NOMO-1 (cell line): ENCODE results near the gene NTRK1.
A peak's percentile ranks its signal among the peaks of the same experiment; 100 is the strongest.

Experiments
- DNase-seq, 2 experiments: peaks; one replicate each; lab custom pipeline; 2025; ENCODE audit not compliant: unreplicated experiment in 2 of 2; lab: John Stamatoyannopoulos, UW

Gene NTRK1

DNA sequence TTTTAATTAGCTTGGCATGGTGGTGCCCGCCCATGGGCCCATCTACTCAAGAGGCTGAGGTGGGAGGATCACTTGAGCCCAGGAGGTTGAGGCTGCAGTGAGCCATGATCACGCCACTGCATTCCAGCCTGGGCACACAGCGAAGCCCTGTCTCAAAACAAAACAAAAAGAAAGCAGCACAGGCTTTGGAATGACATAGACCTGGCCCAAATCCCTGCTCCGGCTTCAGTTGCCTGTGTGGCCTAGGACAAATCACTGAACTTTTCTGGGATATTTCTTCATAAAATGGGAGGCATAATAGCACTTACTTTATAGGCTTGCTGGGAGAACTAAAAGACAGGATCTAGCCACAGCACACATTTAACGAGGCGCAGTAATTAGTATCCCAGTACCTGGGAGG, 35.3 kb downstream of the NTRK1 start:
- no peak for DNase-seq

- no peak for DNase-seq
Observed at GRCh38 chr1:156896490-156897033, 35.9 kb downstream of the NTRK1 start.

DNA sequence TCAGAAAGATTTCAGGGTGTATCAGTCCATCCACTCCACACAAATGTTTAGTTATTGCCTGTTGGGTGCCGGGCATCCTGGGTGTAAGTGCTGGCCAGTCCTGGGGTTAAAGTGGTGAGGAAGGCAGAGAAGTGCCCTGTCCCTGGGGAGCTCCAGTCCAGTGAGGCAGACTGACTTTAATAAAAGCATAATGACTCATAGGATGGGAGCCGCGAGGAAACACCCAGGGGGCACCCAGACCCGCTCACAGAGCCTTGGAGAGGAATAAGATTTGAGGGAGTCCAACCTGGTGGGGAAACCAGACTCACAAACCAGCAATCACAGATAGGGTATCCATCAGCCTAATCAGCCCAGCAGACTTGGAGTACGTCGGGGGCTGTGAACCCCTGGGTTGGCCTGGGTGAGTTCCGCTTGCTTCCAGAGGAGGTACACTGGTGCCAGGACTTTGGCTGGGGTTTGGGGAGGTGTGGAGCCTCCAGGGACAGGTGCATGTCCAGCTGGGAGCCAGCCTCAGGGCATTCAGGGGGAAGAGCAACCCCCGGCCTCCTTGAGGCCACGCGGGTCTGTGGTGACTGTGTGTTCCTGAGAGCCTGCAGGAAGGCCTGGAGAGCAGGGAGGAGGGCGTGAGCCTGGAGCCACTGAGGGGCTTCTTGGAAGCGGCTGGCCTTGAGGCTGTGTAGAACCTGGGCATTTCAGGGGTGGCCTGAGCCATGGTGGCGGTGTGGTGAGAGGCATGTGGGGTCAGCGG, 36.6 kb downstream of the NTRK1 start:
- DNase-seq = no peak

- peak; percentile 18 to 51 for DNase-seq
Observed at GRCh38 chr1:156898161-156898566, 37.5 kb downstream of the NTRK1 start.

DNA sequence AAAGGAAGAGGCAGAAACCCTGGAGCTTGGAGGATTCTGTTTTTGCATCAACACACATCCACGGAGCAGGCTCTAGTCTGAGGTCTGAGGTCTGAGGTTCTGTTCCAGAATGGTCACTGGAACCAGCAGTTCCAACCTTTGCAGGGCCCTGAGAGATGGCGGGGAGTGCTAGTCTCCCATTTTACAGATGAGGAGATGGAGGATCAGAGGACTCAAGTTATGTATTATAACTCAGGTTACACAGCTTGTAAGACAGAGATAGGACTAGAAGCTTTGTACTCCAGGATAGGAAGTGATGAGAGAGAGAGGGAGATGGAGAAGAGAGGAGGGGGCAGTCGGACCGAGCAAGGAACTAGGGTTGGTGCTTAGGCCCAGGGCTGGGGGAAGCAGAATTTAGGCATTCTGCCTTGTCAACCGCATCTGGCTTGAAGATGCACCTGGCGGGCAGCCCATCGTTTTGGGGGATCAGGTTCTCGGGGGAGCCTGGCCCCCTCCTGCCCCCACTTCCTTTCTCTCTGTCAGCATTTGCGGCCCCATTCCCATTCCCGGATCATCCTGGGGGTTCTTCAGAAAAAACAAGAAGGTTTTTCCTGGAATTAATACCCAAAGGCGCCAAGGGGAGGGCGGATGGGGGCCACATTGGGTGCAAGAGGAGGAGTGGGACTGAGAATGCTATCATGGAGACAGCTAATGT, 38.5 kb downstream of the NTRK1 start:
- DNase-seq = no peak

DNA sequence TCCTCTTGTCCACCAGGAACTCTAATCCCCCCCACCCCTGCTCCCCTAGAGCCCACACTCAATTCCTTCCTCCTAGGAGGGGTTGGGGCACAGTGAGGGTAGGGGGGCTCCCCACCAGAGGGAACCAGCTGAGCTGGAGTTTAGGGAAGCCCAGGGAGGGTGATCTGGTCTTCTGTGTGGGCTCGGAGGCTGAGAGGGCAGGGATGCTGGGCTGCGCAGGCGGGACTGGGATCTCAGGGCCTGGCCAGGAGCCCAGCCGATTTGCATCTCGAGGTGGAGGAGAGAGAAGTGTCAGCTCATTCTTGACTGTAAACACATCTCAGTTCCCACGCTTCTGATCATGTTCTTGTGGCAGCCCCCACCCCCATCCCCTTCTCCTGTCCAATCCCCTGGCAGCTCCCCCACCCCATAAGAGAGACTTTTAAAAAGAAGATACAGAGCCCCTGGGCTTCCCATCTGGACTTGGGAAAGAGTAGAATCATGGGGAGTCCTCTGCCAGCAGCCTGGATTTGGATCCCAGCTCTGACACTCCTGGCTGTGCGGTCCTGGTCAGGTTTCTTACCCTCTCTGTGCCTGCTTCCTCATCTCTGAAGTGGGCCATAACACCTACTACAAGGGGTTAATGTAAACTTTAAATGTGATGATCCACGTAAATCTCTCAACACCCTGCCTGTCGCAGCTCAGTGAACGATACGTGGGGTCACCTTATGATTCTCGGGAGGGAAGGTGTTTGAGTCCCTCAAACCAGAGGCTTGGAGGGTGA, 39.5 kb downstream of the NTRK1 start:
- DNase-seq = no peak

DNA sequence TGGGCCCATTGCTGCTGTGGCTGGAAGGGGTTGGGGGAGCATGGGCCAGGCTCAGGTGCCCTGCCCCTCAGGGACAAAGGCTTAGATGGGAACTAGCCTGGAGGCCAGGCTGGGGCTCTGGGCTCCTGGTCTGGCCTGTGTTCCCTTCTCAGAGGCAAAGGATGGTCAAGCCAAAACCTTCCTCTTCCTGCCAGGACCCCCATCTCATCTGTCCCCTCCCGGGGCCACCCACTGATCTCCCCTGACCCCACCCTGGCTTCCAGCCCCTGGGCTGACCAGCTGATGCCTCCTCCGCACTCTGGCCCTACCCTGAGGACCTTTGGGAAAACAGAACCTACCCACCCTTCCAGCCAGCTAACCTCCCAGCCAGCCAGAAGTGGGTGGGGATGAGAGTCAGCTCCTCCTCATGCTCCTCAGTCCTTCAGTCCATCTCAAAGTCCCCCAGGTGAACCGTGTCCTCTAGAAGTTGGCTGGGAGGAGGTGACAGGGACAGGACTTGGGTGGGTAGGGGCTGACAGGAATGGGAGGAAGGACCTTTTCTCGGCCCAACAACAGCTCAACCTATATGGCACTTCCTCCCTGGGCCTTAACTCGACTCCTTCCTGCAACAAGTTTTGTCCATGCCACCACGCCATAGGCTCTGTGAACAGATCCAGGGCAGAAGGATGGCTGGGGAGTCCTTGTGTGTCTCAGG, 40.4 kb downstream of the NTRK1 start:
- no peak for DNase-seq

DNA sequence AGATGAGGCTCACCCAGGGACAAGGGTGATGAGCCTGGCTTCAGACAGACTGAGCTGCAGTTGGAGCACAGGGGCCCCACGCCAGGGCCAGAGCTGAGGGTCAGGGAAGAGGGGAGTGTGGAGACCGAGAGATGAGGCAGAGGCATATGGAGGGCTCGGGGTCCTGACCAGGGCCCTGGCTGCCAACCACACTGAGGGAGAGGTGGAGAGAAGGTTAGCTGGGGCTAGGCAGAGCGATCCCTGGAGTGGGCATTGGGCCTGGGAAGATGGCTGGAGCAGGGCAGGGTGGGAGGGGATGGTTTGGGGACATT, 40.9 kb downstream of the NTRK1 start:
- DNase-seq = no peak

GRCh38 chr1:156901966-156902915, 41.6 kb downstream of the NTRK1 start:
- DNase-seq = no peak

DNA sequence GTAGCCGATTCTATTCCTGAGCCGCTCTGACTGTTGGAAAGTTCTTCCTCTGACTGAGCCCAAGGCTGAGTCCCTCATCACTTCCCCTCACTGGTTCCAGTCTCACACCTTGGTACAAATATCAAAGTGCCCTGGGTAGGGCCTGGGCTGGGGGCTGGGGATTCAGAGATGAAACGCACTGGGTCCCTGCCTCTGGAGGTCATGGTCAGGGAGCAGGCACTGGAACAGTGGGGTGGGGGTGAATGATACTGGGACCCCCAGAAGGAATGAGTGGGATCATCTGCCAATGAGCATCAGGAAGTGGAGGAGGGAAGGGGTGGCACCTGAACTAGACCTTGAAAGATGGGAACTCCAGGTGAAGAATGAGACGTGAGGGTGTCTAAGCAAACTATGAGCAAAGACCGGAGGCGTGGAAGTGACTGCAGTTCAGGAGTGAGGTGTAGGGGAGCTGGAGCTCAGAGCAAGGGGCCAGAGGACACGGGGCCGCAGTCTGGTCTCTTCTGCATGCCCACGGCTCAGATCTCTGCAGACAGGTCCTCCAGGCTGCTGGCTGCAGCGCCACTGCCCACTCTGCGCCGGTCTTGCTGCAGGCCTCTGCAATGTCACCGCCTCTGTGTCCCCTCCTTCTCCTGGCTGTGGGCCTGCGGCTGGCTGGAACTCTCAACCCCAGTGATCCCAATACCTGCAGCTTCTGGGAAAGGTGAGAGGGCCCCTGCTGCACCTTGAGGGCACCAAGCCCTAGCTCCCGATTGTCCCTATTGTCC, 42.8 kb downstream of the NTRK1 start:
- no peak for DNase-seq

DNA sequence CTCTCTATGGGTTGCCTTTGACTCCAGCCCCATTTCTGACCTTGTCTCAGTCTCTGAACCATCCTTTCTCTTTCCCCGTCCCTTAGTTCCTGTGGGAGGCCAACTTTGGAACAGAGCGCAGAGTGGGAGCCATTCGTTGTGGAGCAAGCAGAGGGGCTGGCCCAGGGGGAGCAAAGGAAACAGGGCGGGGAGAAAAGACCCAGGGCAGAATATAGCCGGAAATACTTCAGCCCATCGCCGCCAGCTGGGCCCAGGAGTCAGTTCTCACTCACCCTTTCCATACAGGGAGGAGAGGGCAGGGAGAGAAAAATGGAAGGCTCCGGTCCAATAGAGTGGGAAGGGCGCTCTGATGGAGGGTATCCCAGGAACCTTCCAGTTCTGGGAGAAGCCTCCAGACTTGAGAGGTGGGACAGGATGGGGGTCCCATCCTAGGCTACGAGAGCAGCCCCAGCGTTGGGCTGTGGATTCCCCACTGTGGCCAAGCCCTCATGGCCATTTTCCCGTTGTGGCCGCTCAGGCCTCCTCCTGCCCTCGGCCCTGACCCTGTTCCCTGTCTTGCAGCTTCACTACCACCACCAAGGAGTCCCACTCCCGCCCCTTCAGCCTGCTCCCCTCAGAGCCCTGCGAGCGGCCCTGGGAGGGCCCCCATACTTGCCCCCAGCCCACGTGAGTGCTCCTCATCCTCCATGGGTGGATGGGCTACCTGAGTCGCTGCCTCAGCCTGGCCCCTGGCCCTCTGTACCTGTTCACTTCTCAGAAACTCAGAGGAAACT, 43.7 kb downstream of the NTRK1 start:
- no peak for DNase-seq

- no peak for DNase-seq
Observed at GRCh38 chr1:156905176-156905575, 44.5 kb downstream of the NTRK1 start.

DNA sequence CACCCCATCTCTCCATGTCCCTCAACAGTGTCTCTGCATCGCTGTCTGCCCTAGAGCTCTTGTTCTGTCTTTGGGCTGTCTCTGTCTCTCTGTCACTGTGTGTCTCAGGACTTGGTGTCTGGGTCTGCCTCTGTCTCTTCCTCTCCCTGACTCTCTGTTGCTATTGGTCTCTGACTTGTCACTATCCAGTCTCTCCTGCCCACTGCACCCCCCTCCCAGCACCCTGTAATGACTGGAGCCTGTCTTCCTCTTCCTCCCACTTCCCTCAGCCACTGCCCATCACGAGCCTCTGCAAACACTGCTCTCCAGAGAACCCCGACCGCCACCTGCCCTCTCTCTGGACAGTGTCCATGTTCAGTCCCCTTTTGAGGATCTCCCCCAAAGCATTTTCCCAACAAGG, 45.0 kb downstream of the NTRK1 start:
- DNase-seq = no peak

- DNase-seq = no peak
Observed at GRCh38 chr1:156906206-156906906, 45.7 kb downstream of the NTRK1 start.

- no peak for DNase-seq
Observed at GRCh38 chr1:156908541-156908940, 47.9 kb downstream of the NTRK1 start.

GRCh38 chr1:156908955-156909354, 48.3 kb downstream of the NTRK1 start:
- no peak for DNase-seq

- no peak for DNase-seq
Observed at GRCh38 chr1:156909671-156910070, 49.0 kb downstream of the NTRK1 start.

DNA sequence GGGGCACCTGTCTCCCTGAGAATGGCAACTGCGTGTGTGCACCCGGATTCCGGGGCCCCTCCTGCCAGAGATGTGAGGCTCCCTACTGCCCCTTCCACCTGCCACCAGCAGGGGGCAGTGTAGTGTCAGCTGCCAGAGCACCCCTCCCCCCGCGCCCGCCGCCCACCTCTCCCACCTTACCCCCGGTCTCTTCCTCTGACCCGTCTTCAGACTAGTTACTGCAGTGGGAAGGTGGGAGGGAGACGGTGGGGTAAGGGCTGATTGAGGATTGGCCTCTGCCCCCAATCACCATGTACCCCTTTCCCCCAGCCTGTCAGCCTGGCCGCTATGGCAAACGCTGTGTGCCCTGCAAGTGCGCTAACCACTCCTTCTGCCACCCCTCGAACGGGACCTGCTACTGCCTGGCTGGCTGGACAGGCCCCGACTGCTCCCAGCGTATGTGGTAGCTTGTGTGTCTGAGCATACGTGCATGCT, 49.7 kb downstream of the NTRK1 start:
- peak in 1 of 2 experiments; percentile 15 for DNase-seq
